ENCODE results near the gene ZNF558.
"Not testable (repeated sequence)": the region's sequence is repeated elsewhere in the genome, so short reads cannot be mapped to it uniquely, and the experiment has no call there.

Gene ZNF558

GRCh38 chr19:8794823-8795222 is 37.3 kb downstream of the ZNF558 start:
- no peak for DNase-seq (ENCODE audit: low spot score)

- DNase-seq (ENCODE audit: low spot score), result not testable (repeated sequence)
Observed at GRCh38 chr19:8773587-8773986, 58.5 kb downstream of the ZNF558 start.

- DNase-seq (ENCODE audit: low spot score), result not testable (repeated sequence)
Observed at GRCh38 chr19:8769265-8769664, 62.8 kb downstream of the ZNF558 start.

- not testable (repeated sequence) for DNase-seq (ENCODE audit: low spot score)
Observed at GRCh38 chr19:8767257-8767656, 64.8 kb downstream of the ZNF558 start.
